GM23338 (cell line): Measurements from ENCODE around the gene TLR1. TPM values are rescaled to one million over a fixed set of nuclear protein-coding genes. Genes with fewer than 3 reads are reported as not detected.

Source experiments
- ATAC-seq: fragments of 200-7000 bp; cut with Tn5 transposase; 3 replicates; pipeline ENCODE4 v1.9.1; 2020
- DNase-seq: peaks from one replicate; pipeline ENCODE4 v3.0.0-alpha.2; 2015; ENCODE audit warnings: low spot score
- H2AFZ ChIP-seq: fragments of 200-600 bp; sonication (generic); 2 replicates; pipeline ENCODE4 v1.8.0; 2016; ENCODE audit warnings: antibody characterized with exemption, mild to moderate bottlenecking, moderate library complexity
- H3F3A ChIP-seq: fragments of 200-600 bp; sonication (generic); replicated peaks from 2 replicates; pipeline ENCODE4 v1.8.0; 2017; ENCODE audit warnings: antibody characterized with exemption, mixed run types, low read depth
- H3K27ac ChIP-seq: fragments of 200-600 bp; sonication (generic); 2 replicates; pipeline ENCODE4 v1.6.1; 2016; ENCODE audit warnings: low read depth
- H3K27me3 ChIP-seq: fragments of 200-600 bp; sonication (generic); 2 replicates; pipeline ENCODE4 v1.8.0; 2016; ENCODE audit warnings: mild to moderate bottlenecking, mixed run types, moderate library complexity; ENCODE audit not compliant: insufficient read depth
- H3K36me3 ChIP-seq: fragments of 200-600 bp; sonication (generic); 2 replicates; pipeline ENCODE4 v1.8.0; 2016; ENCODE audit warnings: mild to moderate bottlenecking; ENCODE audit not compliant: insufficient read depth
- H3K4me1 ChIP-seq: fragments of 200-600 bp; sonication (generic); 2 replicates; pipeline ENCODE4 v1.8.0; 2016; ENCODE audit warnings: mild to moderate bottlenecking, moderate library complexity; ENCODE audit not compliant: insufficient read depth
- H3K4me2 ChIP-seq: fragments of 200-600 bp; sonication (generic); 2 replicates; pipeline ENCODE4 v1.7.1; 2017; ENCODE audit warnings: mixed run types
- H3K4me3 ChIP-seq: fragments of 200-600 bp; sonication (generic); 2 replicates; pipeline ENCODE4 v1.6.1; 2016; ENCODE audit warnings: mixed run types
- H3K79me2 ChIP-seq: fragments of 200-600 bp; sonication (generic); replicated peaks from 2 replicates; pipeline ENCODE4 v1.8.0; 2017; ENCODE audit warnings: mild to moderate bottlenecking; ENCODE audit not compliant: insufficient read depth
- H3K9me2 ChIP-seq: fragments of 200-600 bp; sonication (generic); 2 replicates; pipeline ENCODE4 v1.8.0; 2017; ENCODE audit not compliant: insufficient read depth
- H4K20me1 ChIP-seq: fragments of 200-600 bp; sonication (generic); replicated peaks from 2 replicates; pipeline ENCODE4 v1.8.0; 2017; ENCODE audit warnings: mild to moderate bottlenecking; ENCODE audit not compliant: insufficient read depth
- H3K27ac Mint-ChIP-seq: 2 replicates; pipeline ENCODE4 v1.8.0; 2020; ENCODE audit warnings: inconsistent platforms, mild to moderate bottlenecking, moderate library complexity, mixed read lengths
- H3K27me3 Mint-ChIP-seq: 3 replicates; pipeline ENCODE4 v1.8.0; 2022; ENCODE audit warnings: low read depth, mild to moderate bottlenecking, moderate library complexity, mixed read lengths, inconsistent platforms; ENCODE audit not compliant: insufficient read depth, poor library complexity
- H3K36me3 Mint-ChIP-seq: 3 replicates; pipeline ENCODE4 v1.8.0; 2021; ENCODE audit warnings: low read depth, mild to moderate bottlenecking, inconsistent platforms, moderate library complexity, mixed read lengths
- H3K4me1 Mint-ChIP-seq: 3 replicates; pipeline ENCODE4 v1.8.0; 2020; ENCODE audit warnings: mild to moderate bottlenecking, inconsistent platforms, mixed read lengths
- H3K4me3 Mint-ChIP-seq: 3 replicates; pipeline ENCODE4 v1.8.0; 2021; ENCODE audit warnings: moderate library complexity, mild to moderate bottlenecking, inconsistent platforms, mixed read lengths
- H3K9me3 Mint-ChIP-seq: 3 replicates; pipeline ENCODE4 v1.8.0; 2020; ENCODE audit warnings: moderate library complexity, mild to moderate bottlenecking, inconsistent platforms, mixed read lengths
- CREB1 ChIP-seq: fragments of 250-450 bp; sonication (Bioruptor Pico); IDR thresholded peaks from 2 replicates; pipeline ENCODE4 v1.5.0; 2020; ENCODE audit warnings: low read depth, mild to moderate bottlenecking, moderate library complexity
- EZH2 ChIP-seq: fragments of 200-600 bp; sonication (generic); IDR thresholded peaks from one replicate; pipeline ENCODE4 v1.8.0; 2017; ENCODE audit warnings: antibody characterized with exemption, mild to moderate bottlenecking, low read depth; ENCODE audit not compliant: unreplicated experiment
- EZH2phosphoT487 ChIP-seq: fragments of 200-600 bp; sonication (generic); IDR thresholded peaks from one replicate; pipeline ENCODE4 v1.8.1; 2018; ENCODE audit warnings: antibody characterized with exemption; ENCODE audit not compliant: unreplicated experiment
- JUNB ChIP-seq: IDR thresholded peaks from one replicate; pipeline ENCODE4 v1.6.1; 2016; ENCODE audit warnings: antibody characterized with exemption; ENCODE audit not compliant: unreplicated experiment
- NANOG ChIP-seq: IDR thresholded peaks from 2 replicates; pipeline ENCODE4 v1.6.1; 2016; ENCODE audit warnings: antibody characterized with exemption, borderline replicate concordance
- POLR2AphosphoS5 ChIP-seq: IDR thresholded peaks from 2 replicates; pipeline ENCODE4 v1.6.1; 2016; ENCODE audit warnings: antibody characterized with exemption, low read depth
- STAT1 ChIP-seq: IDR thresholded peaks from one replicate; pipeline ENCODE4 v1.6.1; 2016; ENCODE audit warnings: antibody characterized with exemption; ENCODE audit not compliant: unreplicated experiment
- ZNF114 ChIP-seq: fragments of 250-450 bp; sonication (Bioruptor Pico); IDR thresholded peaks from 2 replicates; pipeline ENCODE4 v1.5.0; 2020; ENCODE audit warnings: mild to moderate bottlenecking, moderate library complexity
- ZNF331 ChIP-seq: fragments of 250-450 bp; sonication (Bioruptor Pico); IDR thresholded peaks from 2 replicates; pipeline ENCODE4 v1.5.0; 2020; ENCODE audit warnings: low read depth, mild to moderate bottlenecking, moderate library complexity
- polyA plus RNA-seq: library from polyadenylated mRNA; unstranded; fragments of >200 nt; fragmentation: Nextera tagmentation; extraction: Ambion mirVana; gene quantifications from 2 replicates; pipeline ENCODE4 v1.2.1, GENCODE V29; 2016
- total RNA-seq: library from RNA; depleted of rRNA; stranded (reverse); fragments of >200 nt; shearing (Covaris generic); gene quantifications from 2 replicates; pipeline ENCODE4 v1.2.3, GENCODE V29; 2014
- TF ChIP-seq, protein P1 (sequence below), 2 experiments: fragments of 200-600 bp in 1 of 2; sonication (generic) in 1 of 2; conservative IDR thresholded peaks; 2 replicates each; pipeline versions ENCODE4 v1.5.1 to v1.6.1; 2016 to 2017; ENCODE audit warnings: antibody characterized with exemption in 2 of 2, low read depth in 2 of 2, mild to moderate bottlenecking in 2 of 2, moderate library complexity in 1 of 2
- TF ChIP-seq, protein P2 (sequence below): IDR thresholded peaks from one replicate; pipeline ENCODE4 v1.6.1; 2018; ENCODE audit warnings: antibody characterized with exemption; ENCODE audit not compliant: unreplicated experiment
- TF ChIP-seq, protein P3 (sequence below): fragments of 250-450 bp; sonication (Bioruptor Pico); IDR thresholded peaks from 2 replicates; pipeline ENCODE4 v1.5.0; 2020; ENCODE audit warnings: mild to moderate bottlenecking, moderate library complexity
- TF ChIP-seq, protein P4 (sequence below): IDR thresholded peaks from 2 replicates; pipeline ENCODE4 v1.6.1; 2016; ENCODE audit warnings: antibody characterized with exemption

TLR1 gene
- total and polyA plus RNA-seq, 2 experiments from 2014 or later = 0.07 TPM; not detected in 1

DNA sequence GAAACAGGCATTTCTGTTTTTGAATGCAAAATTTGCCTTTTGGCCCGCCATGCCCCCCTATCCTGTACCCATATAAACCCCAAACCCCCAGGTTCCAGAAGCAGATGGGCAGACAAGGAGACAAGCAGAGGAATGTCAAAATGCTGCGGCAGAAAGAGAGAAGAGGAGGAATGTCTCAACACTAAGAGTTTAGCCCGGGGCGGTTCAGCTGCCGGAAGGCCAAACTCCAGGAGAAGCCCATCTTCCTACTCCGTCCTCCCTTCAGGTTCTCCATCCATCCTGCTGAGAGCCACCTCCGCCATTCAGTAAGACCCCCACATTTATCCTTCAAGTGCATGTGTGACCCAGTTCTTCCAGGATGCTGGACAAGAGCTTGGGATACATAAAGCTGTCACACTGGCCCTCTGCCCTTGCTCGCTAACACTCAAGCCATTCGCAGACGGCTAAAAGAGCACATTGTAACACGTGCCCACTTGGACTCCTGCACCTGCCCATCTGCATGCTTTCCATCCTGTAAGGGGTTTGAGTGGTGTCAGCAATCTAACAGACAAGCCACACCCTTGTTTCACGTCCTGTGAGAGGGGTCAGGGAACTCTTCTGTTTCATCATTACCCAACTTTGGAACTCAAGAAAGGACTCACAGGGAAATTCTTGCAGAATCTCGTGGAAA lies 53.1 kb downstream of the TLR1 start:
- Histone ChIP-seq H4K20me1 (no peaks in the 10 kb centered on the region), H3K36me3 (no peaks in the 10 kb centered on the region; the same call in 1 of the 2 replicates), H3K4me2 (no peak overlapping the region), H3K27ac (no peak overlapping the region), H3K27me3 (no peaks in the 10 kb centered on the region), H3K9me2 (no peaks in the 10 kb centered on the region), H3K4me1 (peaks cover 14% of the 10 kb centered on the region), H2AFZ (peak overlapping the region; percentile 94; the same call in 1 of the 2 replicates), H3K4me3 (no peak overlapping the region), H3K79me2 (no peaks in the 10 kb centered on the region), H3F3A (peaks cover 3% of the 10 kb centered on the region; the same call in 1 of the 2 replicates)
- Mint-ChIP-seq H3K27ac (no peak overlapping the region), H3K36me3 (peaks cover 14% of the 10 kb centered on the region), H3K4me1 (peaks cover 7% of the 10 kb centered on the region), H3K9me3 (peaks cover 17% of the 10 kb centered on the region), H3K4me3 (no peak overlapping the region), H3K27me3 (no peaks in the 10 kb centered on the region)
- TF ChIP-seq, protein P1, sequence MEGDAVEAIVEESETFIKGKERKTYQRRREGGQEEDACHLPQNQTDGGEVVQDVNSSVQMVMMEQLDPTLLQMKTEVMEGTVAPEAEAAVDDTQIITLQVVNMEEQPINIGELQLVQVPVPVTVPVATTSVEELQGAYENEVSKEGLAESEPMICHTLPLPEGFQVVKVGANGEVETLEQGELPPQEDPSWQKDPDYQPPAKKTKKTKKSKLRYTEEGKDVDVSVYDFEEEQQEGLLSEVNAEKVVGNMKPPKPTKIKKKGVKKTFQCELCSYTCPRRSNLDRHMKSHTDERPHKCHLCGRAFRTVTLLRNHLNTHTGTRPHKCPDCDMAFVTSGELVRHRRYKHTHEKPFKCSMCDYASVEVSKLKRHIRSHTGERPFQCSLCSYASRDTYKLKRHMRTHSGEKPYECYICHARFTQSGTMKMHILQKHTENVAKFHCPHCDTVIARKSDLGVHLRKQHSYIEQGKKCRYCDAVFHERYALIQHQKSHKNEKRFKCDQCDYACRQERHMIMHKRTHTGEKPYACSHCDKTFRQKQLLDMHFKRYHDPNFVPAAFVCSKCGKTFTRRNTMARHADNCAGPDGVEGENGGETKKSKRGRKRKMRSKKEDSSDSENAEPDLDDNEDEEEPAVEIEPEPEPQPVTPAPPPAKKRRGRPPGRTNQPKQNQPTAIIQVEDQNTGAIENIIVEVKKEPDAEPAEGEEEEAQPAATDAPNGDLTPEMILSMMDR (conservative IDR thresholded peaks at IDR 0.05; ENCODE audit: low read depth in 2 of 2) = no peak
- no peak for TF ChIP-seq STAT1
- TF ChIP-seq, protein P2, sequence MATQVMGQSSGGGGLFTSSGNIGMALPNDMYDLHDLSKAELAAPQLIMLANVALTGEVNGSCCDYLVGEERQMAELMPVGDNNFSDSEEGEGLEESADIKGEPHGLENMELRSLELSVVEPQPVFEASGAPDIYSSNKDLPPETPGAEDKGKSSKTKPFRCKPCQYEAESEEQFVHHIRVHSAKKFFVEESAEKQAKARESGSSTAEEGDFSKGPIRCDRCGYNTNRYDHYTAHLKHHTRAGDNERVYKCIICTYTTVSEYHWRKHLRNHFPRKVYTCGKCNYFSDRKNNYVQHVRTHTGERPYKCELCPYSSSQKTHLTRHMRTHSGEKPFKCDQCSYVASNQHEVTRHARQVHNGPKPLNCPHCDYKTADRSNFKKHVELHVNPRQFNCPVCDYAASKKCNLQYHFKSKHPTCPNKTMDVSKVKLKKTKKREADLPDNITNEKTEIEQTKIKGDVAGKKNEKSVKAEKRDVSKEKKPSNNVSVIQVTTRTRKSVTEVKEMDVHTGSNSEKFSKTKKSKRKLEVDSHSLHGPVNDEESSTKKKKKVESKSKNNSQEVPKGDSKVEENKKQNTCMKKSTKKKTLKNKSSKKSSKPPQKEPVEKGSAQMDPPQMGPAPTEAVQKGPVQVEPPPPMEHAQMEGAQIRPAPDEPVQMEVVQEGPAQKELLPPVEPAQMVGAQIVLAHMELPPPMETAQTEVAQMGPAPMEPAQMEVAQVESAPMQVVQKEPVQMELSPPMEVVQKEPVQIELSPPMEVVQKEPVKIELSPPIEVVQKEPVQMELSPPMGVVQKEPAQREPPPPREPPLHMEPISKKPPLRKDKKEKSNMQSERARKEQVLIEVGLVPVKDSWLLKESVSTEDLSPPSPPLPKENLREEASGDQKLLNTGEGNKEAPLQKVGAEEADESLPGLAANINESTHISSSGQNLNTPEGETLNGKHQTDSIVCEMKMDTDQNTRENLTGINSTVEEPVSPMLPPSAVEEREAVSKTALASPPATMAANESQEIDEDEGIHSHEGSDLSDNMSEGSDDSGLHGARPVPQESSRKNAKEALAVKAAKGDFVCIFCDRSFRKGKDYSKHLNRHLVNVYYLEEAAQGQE = no peak
- no peak for TF ChIP-seq NANOG
- no peak for TF ChIP-seq POLR2AphosphoS5
- TF ChIP-seq ZNF331 (CRISPR knock-in tag) = no peak
- no peak for TF ChIP-seq EZH2phosphoT487
- TF ChIP-seq ZNF114 (CRISPR knock-in tag) = no peak
- TF ChIP-seq JUNB = no peak
- TF ChIP-seq, protein P3, sequence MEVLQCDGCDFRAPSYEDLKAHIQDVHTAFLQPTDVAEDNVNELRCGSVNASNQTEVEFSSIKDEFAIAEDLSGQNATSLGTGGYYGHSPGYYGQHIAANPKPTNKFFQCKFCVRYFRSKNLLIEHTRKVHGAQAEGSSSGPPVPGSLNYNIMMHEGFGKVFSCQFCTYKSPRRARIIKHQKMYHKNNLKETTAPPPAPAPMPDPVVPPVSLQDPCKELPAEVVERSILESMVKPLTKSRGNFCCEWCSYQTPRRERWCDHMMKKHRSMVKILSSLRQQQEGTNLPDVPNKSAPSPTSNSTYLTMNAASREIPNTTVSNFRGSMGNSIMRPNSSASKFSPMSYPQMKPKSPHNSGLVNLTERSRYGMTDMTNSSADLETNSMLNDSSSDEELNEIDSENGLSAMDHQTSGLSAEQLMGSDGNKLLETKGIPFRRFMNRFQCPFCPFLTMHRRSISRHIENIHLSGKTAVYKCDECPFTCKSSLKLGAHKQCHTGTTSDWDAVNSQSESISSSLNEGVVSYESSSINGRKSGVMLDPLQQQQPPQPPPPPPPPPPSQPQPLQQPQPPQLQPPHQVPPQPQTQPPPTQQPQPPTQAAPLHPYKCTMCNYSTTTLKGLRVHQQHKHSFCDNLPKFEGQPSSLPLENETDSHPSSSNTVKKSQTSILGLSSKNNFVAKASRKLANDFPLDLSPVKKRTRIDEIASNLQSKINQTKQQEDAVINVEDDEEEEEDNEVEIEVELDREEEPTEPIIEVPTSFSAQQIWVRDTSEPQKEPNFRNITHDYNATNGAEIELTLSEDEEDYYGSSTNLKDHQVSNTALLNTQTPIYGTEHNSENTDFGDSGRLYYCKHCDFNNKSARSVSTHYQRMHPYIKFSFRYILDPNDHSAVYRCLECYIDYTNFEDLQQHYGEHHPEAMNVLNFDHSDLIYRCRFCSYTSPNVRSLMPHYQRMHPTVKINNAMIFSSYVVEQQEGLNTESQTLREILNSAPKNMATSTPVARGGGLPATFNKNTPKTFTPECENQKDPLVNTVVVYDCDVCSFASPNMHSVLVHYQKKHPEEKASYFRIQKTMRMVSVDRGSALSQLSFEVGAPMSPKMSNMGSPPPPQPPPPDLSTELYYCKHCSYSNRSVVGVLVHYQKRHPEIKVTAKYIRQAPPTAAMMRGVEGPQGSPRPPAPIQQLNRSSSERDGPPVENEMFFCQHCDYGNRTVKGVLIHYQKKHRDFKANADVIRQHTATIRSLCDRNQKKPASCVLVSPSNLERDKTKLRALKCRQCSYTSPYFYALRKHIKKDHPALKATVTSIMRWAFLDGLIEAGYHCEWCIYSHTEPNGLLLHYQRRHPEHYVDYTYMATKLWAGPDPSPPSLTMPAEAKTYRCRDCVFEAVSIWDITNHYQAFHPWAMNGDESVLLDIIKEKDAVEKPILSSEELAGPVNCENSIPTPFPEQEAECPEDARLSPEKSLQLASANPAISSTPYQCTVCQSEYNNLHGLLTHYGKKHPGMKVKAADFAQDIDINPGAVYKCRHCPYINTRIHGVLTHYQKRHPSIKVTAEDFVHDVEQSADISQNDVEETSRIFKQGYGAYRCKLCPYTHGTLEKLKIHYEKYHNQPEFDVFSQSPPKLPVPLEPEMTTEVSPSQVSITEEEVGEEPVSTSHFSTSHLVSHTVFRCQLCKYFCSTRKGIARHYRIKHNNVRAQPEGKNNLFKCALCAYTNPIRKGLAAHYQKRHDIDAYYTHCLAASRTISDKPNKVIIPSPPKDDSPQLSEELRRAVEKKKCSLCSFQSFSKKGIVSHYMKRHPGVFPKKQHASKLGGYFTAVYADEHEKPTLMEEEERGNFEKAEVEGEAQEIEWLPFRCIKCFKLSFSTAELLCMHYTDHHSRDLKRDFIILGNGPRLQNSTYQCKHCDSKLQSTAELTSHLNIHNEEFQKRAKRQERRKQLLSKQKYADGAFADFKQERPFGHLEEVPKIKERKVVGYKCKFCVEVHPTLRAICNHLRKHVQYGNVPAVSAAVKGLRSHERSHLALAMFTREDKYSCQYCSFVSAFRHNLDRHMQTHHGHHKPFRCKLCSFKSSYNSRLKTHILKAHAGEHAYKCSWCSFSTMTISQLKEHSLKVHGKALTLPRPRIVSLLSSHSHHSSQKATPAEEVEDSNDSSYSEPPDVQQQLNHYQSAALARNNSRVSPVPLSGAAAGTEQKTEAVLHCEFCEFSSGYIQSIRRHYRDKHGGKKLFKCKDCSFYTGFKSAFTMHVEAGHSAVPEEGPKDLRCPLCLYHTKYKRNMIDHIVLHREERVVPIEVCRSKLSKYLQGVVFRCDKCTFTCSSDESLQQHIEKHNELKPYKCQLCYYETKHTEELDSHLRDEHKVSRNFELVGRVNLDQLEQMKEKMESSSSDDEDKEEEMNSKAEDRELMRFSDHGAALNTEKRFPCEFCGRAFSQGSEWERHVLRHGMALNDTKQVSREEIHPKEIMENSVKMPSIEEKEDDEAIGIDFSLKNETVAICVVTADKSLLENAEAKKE = no peak
- TF ChIP-seq CREB1 = no peak
- no peak for TF ChIP-seq EZH2
- TF ChIP-seq, protein P4, sequence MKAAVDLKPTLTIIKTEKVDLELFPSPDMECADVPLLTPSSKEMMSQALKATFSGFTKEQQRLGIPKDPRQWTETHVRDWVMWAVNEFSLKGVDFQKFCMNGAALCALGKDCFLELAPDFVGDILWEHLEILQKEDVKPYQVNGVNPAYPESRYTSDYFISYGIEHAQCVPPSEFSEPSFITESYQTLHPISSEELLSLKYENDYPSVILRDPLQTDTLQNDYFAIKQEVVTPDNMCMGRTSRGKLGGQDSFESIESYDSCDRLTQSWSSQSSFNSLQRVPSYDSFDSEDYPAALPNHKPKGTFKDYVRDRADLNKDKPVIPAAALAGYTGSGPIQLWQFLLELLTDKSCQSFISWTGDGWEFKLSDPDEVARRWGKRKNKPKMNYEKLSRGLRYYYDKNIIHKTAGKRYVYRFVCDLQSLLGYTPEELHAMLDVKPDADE = no peak
- no peak for DNase-seq
- no peak for ATAC-seq
